ENCODE data around the gene ID2.

ID2 gene

DNA sequence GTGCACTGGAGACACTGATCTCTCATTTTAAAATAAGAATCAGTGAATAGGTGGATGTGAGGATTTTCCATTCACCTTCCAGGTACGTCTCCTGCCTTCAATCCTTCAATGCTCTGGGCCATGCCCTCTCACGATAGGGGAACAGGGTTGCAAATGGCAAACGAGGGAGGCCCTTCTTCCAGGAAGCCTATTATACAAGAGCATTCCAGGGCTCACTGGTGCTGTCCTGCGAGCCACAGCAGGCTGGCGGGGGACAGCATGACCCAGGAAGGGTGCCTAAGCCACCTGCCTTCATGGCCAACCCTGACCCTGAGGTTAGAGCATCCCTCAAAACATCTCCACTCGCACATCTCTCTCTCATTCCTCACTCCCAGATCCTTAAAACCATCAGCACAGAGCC, 20.6 kb upstream of the ID2 start:
- TF ChIP-seq CTCF (IDR thresholded peaks at IDR 0.05) (no peak), ZFX (IDR thresholded peaks at IDR 0.05; ENCODE audit: borderline replicate concordance) (no peak)
- no peak overlapping the region for H3K27ac ChIP-seq

DNA sequence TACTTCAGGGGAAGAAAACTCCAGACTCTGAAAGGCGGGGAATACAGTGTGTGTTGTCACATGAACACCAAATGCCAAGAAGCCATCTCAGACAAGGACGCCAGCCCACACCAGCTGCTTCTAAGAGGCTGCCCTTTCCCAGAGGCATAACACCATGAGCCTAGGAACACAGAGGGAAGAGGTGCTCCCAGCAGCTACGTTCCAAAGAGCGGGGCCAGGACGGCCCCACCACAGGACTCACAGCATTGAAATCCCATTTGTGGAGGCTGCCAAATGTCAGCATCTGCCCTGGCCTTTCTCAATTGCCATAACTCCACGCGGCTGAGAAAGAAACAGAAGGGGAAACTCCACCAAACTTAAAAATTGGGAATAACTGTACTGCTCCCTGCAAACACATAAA, 20.1 kb upstream of the ID2 start:
- TF ChIP-seq CTCF (IDR thresholded peaks at IDR 0.05) = no peak
- no peak for TF ChIP-seq ZFX (IDR thresholded peaks at IDR 0.05; ENCODE audit: borderline replicate concordance)
- H3K27ac ChIP-seq = no peak overlapping the region

DNA sequence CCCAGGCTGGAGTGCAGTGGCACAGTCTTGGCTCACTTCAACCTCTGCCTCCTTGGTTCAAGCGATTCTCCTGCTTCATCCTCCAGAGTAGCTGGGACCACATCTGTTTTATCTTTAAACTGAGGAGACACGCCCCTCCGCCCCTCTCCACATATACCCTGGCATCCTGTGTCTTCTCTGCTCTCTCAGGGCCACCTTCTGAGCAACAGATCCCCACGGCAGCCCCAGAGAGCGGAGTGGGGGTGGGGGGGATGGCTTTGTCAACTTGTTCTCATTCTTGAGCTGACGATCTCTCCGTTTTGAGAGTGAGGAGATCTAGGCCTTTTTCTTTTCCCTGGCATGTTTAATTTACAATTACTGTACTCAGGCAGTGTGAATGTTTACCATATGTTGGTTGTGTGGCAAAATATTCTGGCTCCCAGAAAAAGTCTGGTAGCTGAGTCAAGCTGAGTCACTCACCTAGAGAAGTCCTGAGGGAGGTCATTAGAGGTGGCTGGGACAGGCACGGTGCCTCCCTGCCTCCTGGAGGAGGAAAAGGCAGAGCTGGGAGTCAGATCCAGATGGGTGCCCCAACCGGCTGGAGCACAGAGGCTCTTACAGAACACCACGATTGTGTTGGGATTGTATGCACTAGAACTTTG, 19.5 kb upstream of the ID2 start:
- H3K27ac ChIP-seq = no peak overlapping the region
- no peak for TF ChIP-seq CTCF (IDR thresholded peaks at IDR 0.05)
- no peak for TF ChIP-seq ZFX (IDR thresholded peaks at IDR 0.05; ENCODE audit: borderline replicate concordance)

- TF ChIP-seq CTCF (IDR thresholded peaks at IDR 0.05) (no peak), ZFX (IDR thresholded peaks at IDR 0.05; ENCODE audit: borderline replicate concordance) (no peak)
- no peak overlapping the region for H3K27ac ChIP-seq
Observed at GRCh38 chr2:8663997-8664396, 17.9 kb upstream of the ID2 start.

DNA sequence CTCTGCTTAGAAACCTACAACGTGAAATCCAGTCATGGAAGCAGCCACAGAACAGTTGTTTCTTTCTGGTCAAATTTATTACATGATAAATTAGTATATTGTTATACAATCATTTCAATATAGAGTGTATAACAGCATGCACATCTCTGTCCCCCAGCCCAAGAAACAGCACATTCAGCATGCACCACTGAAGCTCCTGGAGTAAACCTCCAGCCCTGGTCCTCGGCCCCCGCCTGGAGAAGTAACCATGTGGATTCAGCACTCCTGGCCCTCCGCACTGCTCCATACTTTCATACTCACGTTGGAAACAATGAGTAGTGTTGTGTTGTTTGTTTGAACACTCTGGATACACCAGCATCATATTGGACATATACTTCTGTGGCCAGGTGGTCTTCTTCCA, 15.3 kb upstream of the ID2 start:
- TF ChIP-seq ZFX (IDR thresholded peaks at IDR 0.05; ENCODE audit: borderline replicate concordance) (no peak), CTCF (IDR thresholded peaks at IDR 0.05) (no peak)
- no peak overlapping the region for H3K27ac ChIP-seq

DNA sequence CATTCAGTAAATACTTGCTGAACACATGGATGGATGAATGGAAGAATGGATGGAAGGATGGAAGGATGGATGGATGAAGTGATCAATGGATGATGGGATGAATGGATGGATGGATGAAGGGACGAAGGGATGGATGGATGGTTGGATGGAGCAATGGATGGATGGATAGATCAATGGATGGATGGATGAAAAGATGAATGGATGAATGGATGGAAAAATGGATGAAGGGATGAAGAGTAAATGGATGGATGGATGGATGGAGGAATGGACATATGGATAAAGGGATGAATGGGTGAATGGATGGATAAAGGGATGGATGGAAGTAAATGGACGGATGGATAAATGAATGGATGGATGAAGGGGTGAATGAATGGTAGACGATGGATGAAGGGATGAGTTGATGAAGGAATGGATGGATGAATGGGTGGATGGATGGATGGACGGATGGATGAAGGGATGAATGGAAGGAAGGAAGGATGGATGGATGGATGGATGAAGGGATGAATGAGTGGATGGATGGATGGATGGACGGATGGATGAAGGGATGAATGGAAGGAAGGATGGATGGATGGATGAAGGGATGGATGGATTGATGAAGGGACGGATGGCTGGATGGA, 13.9 kb upstream of the ID2 start:
- H3K27ac ChIP-seq = no peak overlapping the region

More for the DNA sequence above, 13.9 kb upstream of the ID2 start:
- TF ChIP-seq ZFX (IDR thresholded peaks at IDR 0.05; ENCODE audit: borderline replicate concordance) = no peak
- TF ChIP-seq CTCF (IDR thresholded peaks at IDR 0.05) = no peak

Data from 22Rv1 (cell line).